Activated naive CD4-positive, alpha-beta T cell treated with anti-CD3 and anti-CD28 coated beads for 36 hours (primary cell): ENCODE data around the gene CASP14. TPM values are rescaled to one million over a fixed set of nuclear protein-coding genes. Genes with fewer than 3 reads are reported as not detected.
A peak's percentile ranks its signal among the peaks of the same experiment; 100 is the strongest.
"Not testable (repeated sequence)": the region's sequence is repeated elsewhere in the genome, so short reads cannot be mapped to it uniquely, and the experiment has no call there.

ENCODE experiments used
- CTCF ChIA-PET: fragments of 350-600 bp; sonication (Branson Sonifier 250); formaldehyde crosslinking; loops from one replicate; lab custom pipeline; 2021; ENCODE audit warnings: antibody characterized with exemption; lab: Charles Lee
- DNase-seq: peaks from one replicate; pipeline ENCODE4 v3.0.0-alpha.2; 2020
- H3K27ac Mint-ChIP-seq: one replicate; pipeline ENCODE4 v1.8.0; 2021; ENCODE audit warnings: mild to moderate bottlenecking, mixed read lengths
- H3K27me3 Mint-ChIP-seq: one replicate; pipeline ENCODE4 v1.8.0; 2021; ENCODE audit warnings: low read depth, mixed read lengths
- H3K36me3 Mint-ChIP-seq: one replicate; pipeline ENCODE4 v1.8.0; 2021; ENCODE audit warnings: low read depth, mixed read lengths
- H3K4me1 Mint-ChIP-seq: one replicate; pipeline ENCODE4 v1.8.0; 2021; ENCODE audit warnings: low read depth, mixed read lengths
- H3K4me3 Mint-ChIP-seq: one replicate; pipeline ENCODE4 v1.8.0; 2021; ENCODE audit warnings: mild to moderate bottlenecking, moderate library complexity, mixed read lengths
- H3K9me3 Mint-ChIP-seq: one replicate; pipeline ENCODE4 v1.8.0; 2021; ENCODE audit warnings: mixed read lengths
- intact Hi-C: fragments of 100-400 bp; cut with micrococcal nuclease; formaldehyde crosslinking; loops from one replicate; pipeline ENCODE4 v1.15.1; 2023
- total RNA-seq, 2 experiments: library from RNA; stranded (reverse); gene quantifications; one replicate each; pipeline ENCODE4 v1.2.3, GENCODE V29; 2021

Gene CASP14, protein sequence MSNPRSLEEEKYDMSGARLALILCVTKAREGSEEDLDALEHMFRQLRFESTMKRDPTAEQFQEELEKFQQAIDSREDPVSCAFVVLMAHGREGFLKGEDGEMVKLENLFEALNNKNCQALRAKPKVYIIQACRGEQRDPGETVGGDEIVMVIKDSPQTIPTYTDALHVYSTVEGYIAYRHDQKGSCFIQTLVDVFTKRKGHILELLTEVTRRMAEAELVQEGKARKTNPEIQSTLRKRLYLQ
- total RNA-seq, result not detected

DNA sequence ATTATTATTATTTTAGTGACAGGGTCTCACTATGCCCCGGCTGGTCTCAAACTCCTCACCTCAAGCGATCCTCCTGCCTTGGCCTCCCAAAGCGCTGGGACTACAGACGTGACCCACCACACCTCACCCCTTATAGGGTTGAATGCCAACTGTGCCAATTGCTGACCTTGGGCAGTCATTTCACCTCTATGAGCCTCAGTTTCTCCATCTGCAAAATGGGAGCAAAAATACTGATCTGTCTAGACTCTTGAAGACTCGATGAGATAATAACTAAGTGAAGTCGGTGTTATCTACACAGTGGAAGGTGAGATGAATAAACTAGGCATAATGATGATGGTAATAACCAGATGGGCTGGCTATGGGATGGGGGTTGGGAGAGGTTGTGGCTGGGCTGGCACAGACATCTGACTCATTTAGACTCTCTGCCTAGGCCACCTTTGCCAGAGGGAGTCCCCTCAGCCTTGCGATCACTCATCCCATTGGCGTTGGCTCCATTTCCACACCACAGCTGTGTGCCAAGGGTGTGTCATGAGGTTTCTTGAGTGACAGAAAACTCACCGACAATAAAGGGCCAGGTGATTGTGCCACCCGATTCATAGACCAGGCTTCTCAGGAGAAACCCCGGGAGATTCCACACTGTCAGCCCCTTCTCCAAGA is at the start of gene CASP14:
Gene CASP14, plus strand, starts transcription at position 596 of the 657 bp plus-strand sequence. CDS start 2,772 bp downstream, outside the sequence.
- Mint-ChIP-seq H3K9me3 (no peaks in the 10 kb centered on the region), H3K27ac (no peak within 1 kb of the TSS), H3K4me3 (no peak within 1 kb of the TSS), H3K27me3 (peaks cover 45% of the 10 kb centered on the region), H3K4me1 (no peaks in the 10 kb centered on the region), H3K36me3 (no peaks in the 10 kb centered on the region)
- DNase-seq, result no peak
- CTCF ChIA-PET, result no interaction called here
- intact Hi-C loops, result no loop called here

DNA sequence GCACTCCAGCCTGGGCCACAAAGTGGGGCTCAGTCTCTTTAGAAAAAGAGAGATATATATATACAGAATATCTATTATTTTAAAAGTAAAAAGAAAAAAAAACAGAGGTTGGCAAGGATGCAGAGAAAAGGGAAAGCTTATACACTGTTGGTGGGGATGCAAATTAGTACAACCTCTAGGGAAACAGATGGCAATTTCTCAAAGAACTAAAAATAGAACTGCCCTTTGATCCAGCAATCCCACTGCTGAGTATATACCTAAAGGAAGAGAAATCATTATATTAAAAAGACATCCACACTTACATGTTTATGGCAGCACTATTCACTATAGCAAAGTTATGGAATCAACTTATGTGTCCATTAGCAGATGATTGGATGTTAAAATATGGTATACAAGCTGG is 41.0 kb upstream of the CASP14 start:
- H3K36me3 Mint-ChIP-seq, result no peaks in the 10 kb centered on the region
- CTCF ChIA-PET, result no interaction called here
- intact Hi-C loops, result no loop called here
- no peak overlapping the region for H3K27ac Mint-ChIP-seq
- no peaks in the 10 kb centered on the region for H3K9me3 Mint-ChIP-seq
- H3K4me1 Mint-ChIP-seq, result no peaks in the 10 kb centered on the region
- DNase-seq, result no peak
- peaks cover 21% of the 10 kb centered on the region for H3K27me3 Mint-ChIP-seq
- H3K4me3 Mint-ChIP-seq, result no peak overlapping the region

DNA sequence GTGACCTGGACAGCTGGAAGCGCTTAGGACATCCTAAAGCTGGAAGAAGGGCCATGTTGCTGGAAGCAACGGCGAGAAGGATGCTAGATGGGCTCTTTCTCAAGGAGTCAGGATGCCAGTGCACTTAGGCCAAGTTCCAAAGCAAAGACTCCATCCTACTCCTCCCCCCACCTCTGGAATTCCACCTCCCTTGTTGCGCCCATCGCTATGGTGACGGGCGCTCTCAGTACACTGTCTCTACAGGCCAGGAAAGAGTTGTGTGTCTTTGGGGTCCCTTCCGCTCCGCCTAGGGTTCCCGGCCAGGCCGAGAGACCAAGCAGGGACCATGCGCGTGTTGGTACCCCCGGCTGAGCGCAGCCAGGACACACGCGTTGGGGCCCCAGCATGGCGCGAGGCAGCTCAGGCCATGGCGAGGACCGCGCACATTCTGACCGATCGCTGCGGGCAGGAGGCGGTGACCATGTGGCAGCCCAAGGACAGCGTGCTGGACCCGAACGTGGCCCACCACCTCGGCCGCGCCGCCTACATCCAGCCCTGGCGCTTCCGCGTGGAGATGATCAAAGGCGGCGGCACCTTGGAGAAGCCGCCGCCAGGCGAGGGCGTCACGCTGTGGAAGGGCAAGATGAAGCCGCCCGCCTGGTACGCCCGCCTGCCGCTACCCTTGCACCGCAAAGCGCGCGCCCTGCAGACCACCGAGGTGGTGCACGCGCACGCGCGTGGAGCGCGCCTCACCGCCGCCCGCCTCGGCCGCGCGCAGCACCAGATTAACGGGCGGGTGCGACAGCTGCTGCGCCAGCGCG is 38.6 kb upstream of the CASP14 start:
- Mint-ChIP-seq H3K27ac (no peak overlapping the region), H3K4me3 (no peak overlapping the region), H3K4me1 (no peaks in the 10 kb centered on the region), H3K27me3 (peaks cover 26% of the 10 kb centered on the region), H3K36me3 (no peaks in the 10 kb centered on the region), H3K9me3 (no peaks in the 10 kb centered on the region)
- DNase-seq, result no peak
- CTCF ChIA-PET, result no interaction called here
- intact Hi-C loops, result no loop called here

DNA sequence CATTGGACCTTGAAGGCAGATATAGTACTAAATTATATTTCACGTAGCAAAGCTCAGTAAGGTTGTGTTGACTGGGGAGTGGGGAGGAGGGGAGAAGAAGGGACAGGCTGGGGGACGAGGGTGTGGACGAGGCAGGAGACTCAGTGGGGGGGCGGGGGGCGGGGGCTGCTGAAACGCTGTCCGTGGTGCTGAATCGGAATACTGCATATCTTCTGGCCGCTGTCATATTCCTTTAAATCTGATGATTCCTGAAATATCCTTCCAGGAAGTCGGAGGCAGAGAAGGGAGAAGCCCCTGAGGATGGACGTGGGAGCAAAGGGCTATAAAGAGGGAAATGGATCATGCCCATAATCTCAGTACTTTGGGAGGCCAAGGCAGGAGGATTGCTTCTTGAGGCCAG is 34.7 kb upstream of the CASP14 start:
- Mint-ChIP-seq H3K36me3 (no peaks in the 10 kb centered on the region), H3K9me3 (no peaks in the 10 kb centered on the region), H3K27me3 (peaks cover 36% of the 10 kb centered on the region), H3K27ac (no peak overlapping the region), H3K4me1 (no peaks in the 10 kb centered on the region), H3K4me3 (no peak overlapping the region)
- intact Hi-C loops, result no loop called here
- no peak for DNase-seq
- CTCF ChIA-PET, result interaction anchor here (0.6 kb wide), 1 partner anchor 83 kb away, joined by 3 read pairs; no protein-coding TSS in a partner anchor

DNA sequence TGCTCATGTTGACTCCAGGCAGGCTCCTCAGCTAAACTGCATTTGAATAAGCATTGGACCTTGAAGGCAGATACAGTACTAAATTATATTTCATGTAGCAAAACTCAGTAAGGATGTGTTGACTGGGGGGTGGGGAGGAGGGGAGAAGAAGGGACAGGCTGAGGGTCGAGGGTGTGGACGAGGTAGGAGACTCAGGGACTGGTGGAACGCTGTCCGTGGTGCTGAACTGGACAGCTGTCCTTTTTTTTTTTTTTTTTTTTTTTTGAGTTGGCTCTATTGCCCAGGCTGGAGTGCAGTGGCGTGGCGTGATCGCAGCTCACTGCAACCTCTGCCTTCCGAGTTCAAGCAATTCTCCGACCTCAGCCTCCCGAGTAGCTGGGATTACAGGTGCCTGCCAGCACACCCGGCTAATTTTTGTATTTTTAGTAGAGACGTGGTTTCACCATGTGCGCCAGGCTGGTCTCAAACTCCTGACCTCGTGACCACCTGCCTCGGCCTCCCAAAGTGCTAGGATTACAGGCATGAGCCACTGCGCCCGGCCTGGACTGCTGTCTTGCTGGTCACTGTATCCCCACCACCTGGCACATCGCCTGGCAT is 33.2 kb upstream of the CASP14 start:
- H3K36me3 Mint-ChIP-seq, result no peaks in the 10 kb centered on the region
- no peaks in the 10 kb centered on the region for H3K9me3 Mint-ChIP-seq
- intact Hi-C loops, result no loop called here
- no peaks in the 10 kb centered on the region for H3K4me1 Mint-ChIP-seq
- DNase-seq, result peak; percentile 17
- H3K27me3 Mint-ChIP-seq, result peaks cover 30% of the 10 kb centered on the region
- no peak overlapping the region for H3K27ac Mint-ChIP-seq
- CTCF ChIA-PET, result interaction anchor here (0.7 kb wide), 1 partner anchor 115 kb away, joined by 6 read pairs; no protein-coding TSS in a partner anchor
- H3K4me3 Mint-ChIP-seq, result no peak overlapping the region

DNA sequence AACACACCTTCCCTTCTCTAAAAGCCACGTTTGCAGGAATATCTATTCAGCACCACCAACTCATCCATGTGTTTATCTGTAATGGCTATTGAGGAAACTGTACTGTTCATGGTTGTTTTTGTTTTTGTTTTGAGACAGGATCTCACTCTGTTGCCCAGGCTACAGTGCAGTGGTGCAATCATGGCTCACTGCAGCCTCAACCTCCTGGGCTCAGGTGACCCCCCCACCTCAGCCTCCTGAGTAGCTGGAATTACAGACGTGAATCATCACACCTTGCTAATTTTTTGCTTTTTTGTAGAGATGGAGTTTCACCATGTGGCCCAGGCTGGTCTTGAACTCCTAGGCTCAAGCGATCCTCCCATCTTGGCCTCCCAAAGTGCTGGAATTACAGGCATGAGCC is 30.4 kb upstream of the CASP14 start:
- H3K4me1 Mint-ChIP-seq, CTCF ChIA-PET, H3K9me3 Mint-ChIP-seq, H3K27ac Mint-ChIP-seq, H3K36me3 Mint-ChIP-seq, intact Hi-C loops, DNase-seq, H3K4me3 Mint-ChIP-seq: not testable (repeated sequence)
- peaks cover 24% of the 10 kb centered on the region for H3K27me3 Mint-ChIP-seq

DNA sequence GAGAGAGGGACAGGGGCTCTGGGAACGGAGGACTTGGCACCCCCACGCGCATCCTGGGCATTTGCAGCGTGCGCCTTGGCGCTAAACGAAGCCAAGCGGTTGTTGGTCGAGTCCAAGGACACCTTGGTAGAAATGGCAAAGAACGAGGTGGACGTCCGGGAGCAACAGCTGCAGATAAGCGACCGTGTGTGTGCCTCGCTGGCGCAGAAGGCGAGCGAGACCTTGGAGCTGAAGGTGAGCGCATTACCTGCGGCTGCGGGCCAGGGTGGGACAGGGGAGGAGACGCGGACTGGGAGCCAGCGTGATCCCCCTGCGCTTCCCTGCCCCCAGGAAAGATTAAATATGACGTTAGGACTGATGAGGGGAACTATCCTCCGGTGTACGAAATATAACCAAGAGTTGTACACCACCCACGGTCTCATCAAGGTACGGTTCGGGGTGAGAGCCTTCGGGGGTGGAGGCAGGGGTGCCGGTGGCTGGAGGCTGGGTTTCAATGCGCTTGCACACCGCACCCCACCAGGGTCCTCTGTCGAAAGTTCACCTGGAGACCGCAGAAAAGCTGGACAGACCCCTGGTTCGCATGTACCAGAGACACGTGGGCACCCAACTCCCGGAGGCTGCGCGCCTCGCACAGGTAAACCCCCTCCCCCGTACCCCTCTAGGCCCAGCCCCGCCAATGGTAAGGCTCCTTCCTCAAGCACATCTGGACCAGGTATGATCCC is 27.8 kb upstream of the CASP14 start:
- CTCF ChIA-PET, result interaction anchor here (0.9 kb wide), 1 partner anchor 235 kb away, joined by 3 read pairs; no protein-coding TSS in a partner anchor
- Mint-ChIP-seq H3K27me3 (peaks cover 18% of the 10 kb centered on the region), H3K36me3 (no peaks in the 10 kb centered on the region), H3K4me3 (no peak overlapping the region), H3K9me3 (no peaks in the 10 kb centered on the region), H3K4me1 (no peaks in the 10 kb centered on the region), H3K27ac (no peak overlapping the region)
- DNase-seq, result no peak
- intact Hi-C loops, result no loop called here

DNA sequence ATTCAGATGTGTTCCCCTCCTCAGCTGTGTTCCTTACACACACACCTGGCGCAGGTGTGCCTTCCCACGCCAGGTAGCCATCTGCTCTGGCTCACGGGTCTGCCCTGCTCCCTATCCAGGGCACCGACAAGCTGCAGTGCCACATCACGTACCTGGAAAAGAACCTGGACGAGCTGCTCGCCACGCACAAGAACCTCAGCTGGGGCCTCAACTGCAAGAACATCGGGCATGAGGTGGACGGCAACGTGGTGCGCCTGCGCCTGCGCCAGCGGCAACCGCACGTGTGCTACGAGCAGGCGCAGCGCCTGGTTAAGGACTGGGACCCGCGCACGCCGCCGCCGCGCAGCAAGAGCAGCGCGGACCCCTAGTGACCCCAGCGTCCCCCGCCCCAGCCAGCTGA is 26.5 kb upstream of the CASP14 start:
- intact Hi-C loops, result no loop called here
- no peak overlapping the region for H3K27ac Mint-ChIP-seq
- H3K36me3 Mint-ChIP-seq, result no peaks in the 10 kb centered on the region
- CTCF ChIA-PET, result interaction anchor here (0.9 kb wide), 1 partner anchor 236 kb away, joined by 3 read pairs; no protein-coding TSS in a partner anchor
- peaks cover 11% of the 10 kb centered on the region for H3K27me3 Mint-ChIP-seq
- no peaks in the 10 kb centered on the region for H3K9me3 Mint-ChIP-seq
- H3K4me1 Mint-ChIP-seq, result no peaks in the 10 kb centered on the region
- DNase-seq, result no peak
- H3K4me3 Mint-ChIP-seq, result no peak overlapping the region

DNA sequence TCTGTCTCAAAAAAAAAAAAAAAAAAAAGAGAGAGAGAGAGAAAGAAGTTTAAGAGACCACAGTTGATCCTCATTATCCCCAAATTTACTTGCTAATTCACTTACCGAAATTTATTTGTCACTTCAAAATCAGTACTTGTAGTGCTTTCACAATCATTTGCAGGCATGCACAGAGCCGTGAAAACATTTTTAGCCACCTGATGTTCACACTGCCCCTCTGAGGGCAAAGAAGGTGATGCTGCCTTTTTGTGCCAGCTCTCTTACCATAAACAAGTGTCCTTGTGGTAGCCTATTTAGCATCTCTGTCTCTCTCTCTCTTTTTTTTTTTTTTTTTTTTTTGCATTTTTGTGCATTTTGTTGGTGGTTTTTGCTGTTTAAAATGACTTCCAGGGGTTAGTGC is 24.1 kb upstream of the CASP14 start:
- no peaks in the 10 kb centered on the region for H3K9me3 Mint-ChIP-seq
- peak; percentile 20 for DNase-seq
- intact Hi-C loops, result no loop called here
- H3K27ac Mint-ChIP-seq, result no peak overlapping the region
- no peak overlapping the region for H3K4me3 Mint-ChIP-seq
- no peaks in the 10 kb centered on the region for H3K36me3 Mint-ChIP-seq
- CTCF ChIA-PET, result interaction anchor here (0.6 to 0.7 kb wide), 5 partner anchors 13 to 1610 kb away, joined by 3 to 7 read pairs (median 4); no protein-coding TSS in a partner anchor
- H3K27me3 Mint-ChIP-seq, result peaks cover 8% of the 10 kb centered on the region
- no peaks in the 10 kb centered on the region for H3K4me1 Mint-ChIP-seq

DNA sequence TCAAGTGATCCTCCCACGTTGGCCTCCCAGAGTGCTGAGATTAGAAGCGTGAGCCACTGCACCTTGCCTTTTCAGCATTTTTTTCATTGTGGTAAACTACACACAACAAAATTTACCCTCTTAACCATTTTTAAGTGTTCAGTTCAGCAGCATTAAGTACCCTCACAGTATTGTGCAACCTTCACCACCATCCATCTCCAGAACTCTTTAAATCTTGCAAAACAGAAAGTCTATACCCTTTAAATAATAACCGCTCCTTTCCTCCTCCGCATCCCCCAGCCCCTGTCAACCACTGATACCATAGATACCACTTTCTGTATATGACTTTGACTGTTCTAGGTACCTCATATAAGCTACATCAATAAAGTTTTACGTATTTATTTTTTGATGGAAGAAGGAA is 20.8 kb upstream of the CASP14 start:
- Mint-ChIP-seq H3K4me3 (no peak overlapping the region), H3K27me3 (peaks cover 5% of the 10 kb centered on the region), H3K9me3 (no peaks in the 10 kb centered on the region), H3K27ac (no peak overlapping the region), H3K36me3 (no peaks in the 10 kb centered on the region), H3K4me1 (no peaks in the 10 kb centered on the region)
- CTCF ChIA-PET, result no interaction called here
- intact Hi-C loops, result no loop called here
- DNase-seq, result no peak

DNA sequence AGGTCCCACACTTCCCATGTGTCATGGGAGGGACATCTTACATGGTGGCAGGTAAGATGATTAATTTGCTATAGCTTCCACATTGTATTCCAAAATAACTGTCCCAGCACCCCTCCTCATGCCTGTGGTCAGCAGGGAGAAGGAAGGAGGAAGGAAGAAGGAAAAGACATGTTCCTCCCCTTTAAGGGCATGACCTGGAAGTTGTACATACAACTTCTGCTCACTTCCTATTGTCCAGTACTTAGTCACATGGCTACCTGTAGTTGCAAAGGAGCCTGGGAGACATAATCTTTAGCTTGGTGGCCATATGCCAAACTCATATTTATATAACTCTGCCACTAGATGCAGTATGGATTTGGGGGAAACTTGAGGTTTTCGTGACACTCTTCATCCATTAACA is 17.6 kb upstream of the CASP14 start:
- CTCF ChIA-PET, result no interaction called here
- Mint-ChIP-seq H3K27ac (no peak overlapping the region), H3K4me3 (no peak overlapping the region), H3K36me3 (no peaks in the 10 kb centered on the region), H3K27me3 (peaks cover 10% of the 10 kb centered on the region), H3K9me3 (no peaks in the 10 kb centered on the region), H3K4me1 (no peaks in the 10 kb centered on the region)
- intact Hi-C loops, result no loop called here
- DNase-seq, result no peak
